H1 (cell line): ENCODE results near the gene NLN. TPM values are rescaled to one million over a fixed set of nuclear protein-coding genes. Genes with fewer than 3 reads are reported as not detected.

Experiments
- CTCF ChIA-PET: fragments of 300-600 bp; sonication (Branson Sonifier 250); formaldehyde crosslinking; loops from one replicate; lab custom pipeline; 2021; ENCODE audit not compliant: partially characterized antibody; lab: Charles Lee
- POLR2A ChIA-PET: fragments of 300-600 bp; sonication (Branson Sonifier 250); formaldehyde crosslinking; loops from one replicate; lab custom pipeline; 2021; ENCODE audit warnings: inconsistent platforms; ENCODE audit not compliant: partially characterized antibody; lab: Charles Lee
- DNase-seq, 2 experiments: peaks; one replicate each; pipeline versions ENCODE4 v3.0.0 to v3.0.0-alpha.2; 2010 to 2022; ENCODE audit warnings: low spot score in 2 of 2, low read depth in 1 of 2, mixed read lengths in 1 of 2
- FAIRE-seq: peaks from 2 replicates; lab custom pipeline; 2011; peaks lifted over from hg19 to GRCh38; lab: Jason Lieb, UNC
- H2AFZ ChIP-seq: 2 replicates; pipeline ENCODE4 v1.8.1; 2012; ENCODE audit warnings: low read length, inconsistent platforms
- H2AK5ac ChIP-seq: 2 replicates; pipeline ENCODE4 v1.6.1; 2013; ENCODE audit warnings: low read depth, low read length
- H2BK120ac ChIP-seq: replicated peaks from 2 replicates; pipeline ENCODE3; 2013; ENCODE audit warnings: low read depth, low read length, inconsistent platforms
- H2BK12ac ChIP-seq: 2 replicates; pipeline ENCODE4 v1.6.1; 2013; ENCODE audit warnings: low read depth, low read length
- H2BK15ac ChIP-seq: 2 replicates; pipeline ENCODE4 v1.6.1; 2013; ENCODE audit warnings: low read length
- H2BK20ac ChIP-seq: 2 replicates; pipeline ENCODE4 v1.6.1; 2013; ENCODE audit warnings: low read length
- H2BK5ac ChIP-seq: 2 replicates; pipeline ENCODE4 v1.6.1; 2013; ENCODE audit warnings: low read depth, low read length
- H3K14ac ChIP-seq: 2 replicates; pipeline ENCODE4 v1.6.1; 2013; ENCODE audit warnings: inconsistent platforms; ENCODE audit not compliant: insufficient read length
- H3K18ac ChIP-seq: 2 replicates; pipeline ENCODE4 v1.6.1; 2013; ENCODE audit warnings: low read length; ENCODE audit errors: extremely low read depth
- H3K23ac ChIP-seq: 2 replicates; pipeline ENCODE4 v1.6.1; 2013; ENCODE audit warnings: inconsistent platforms; ENCODE audit not compliant: insufficient read length
- H3K23me2 ChIP-seq: 2 replicates; pipeline ENCODE4 v1.6.1; 2013; ENCODE audit warnings: low read depth, low read length
- H3K27ac ChIP-seq: 2 replicates; pipeline ENCODE4 v1.6.1; 2011; ENCODE audit warnings: low read depth, low read length, inconsistent platforms
- H3K27me3 ChIP-seq, 4 experiments: replicated peaks in 1 of 4; 1 replicate in 1 of 4; 2 replicates in 3 of 4; pipeline versions ENCODE4 v1.6.1 to v1.8.1; 2011 to 2013; ENCODE audit warnings: low read length in 3 of 4, mild to moderate bottlenecking in 3 of 4, inconsistent platforms in 2 of 4, mixed read lengths in 2 of 4, moderate library complexity in 1 of 4; ENCODE audit not compliant: control insufficient read depth in 3 of 4, insufficient read depth in 3 of 4; ENCODE audit errors: extremely low read depth in 1 of 4
- H3K36me3 ChIP-seq, 4 experiments: 2 replicates each; pipeline versions ENCODE4 v1.6.1 to v1.8.1; 2011 to 2013; ENCODE audit warnings: mild to moderate bottlenecking in 4 of 4, low read length in 3 of 4, moderate library complexity in 2 of 4, control low read depth in 1 of 4, inconsistent platforms in 1 of 4; ENCODE audit not compliant: insufficient read depth in 4 of 4, control insufficient read depth in 2 of 4
- H3K4ac ChIP-seq: replicated peaks from 2 replicates; pipeline ENCODE3; 2013; ENCODE audit warnings: low read length, low read depth, mixed read lengths, inconsistent platforms; ENCODE audit not compliant: insufficient read length
- H3K4me1 ChIP-seq, 4 experiments: replicated peaks in 1 of 4; 1 replicate in 1 of 4; 2 replicates in 3 of 4; pipeline versions ENCODE4 v1.6.1 to v1.8.1; 2011 to 2013; ENCODE audit warnings: low read length in 3 of 4, inconsistent platforms in 2 of 4, mixed read lengths in 1 of 4; ENCODE audit not compliant: insufficient read depth in 4 of 4, control insufficient read depth in 3 of 4
- H3K4me2 ChIP-seq, 2 experiments: 2 replicates each; pipeline versions ENCODE4 v1.6.1 to v1.8.1; 2011 to 2013; ENCODE audit warnings: low read depth in 2 of 2, low read length in 2 of 2, control low read depth in 1 of 2, inconsistent platforms in 1 of 2, mild to moderate bottlenecking in 1 of 2; ENCODE audit not compliant: insufficient read depth in 1 of 2
- H3K4me3 ChIP-seq, 4 experiments: fragments of 200-600, 300-600 bp in 1 of 4; sonication (generic), shearing (Covaris generic), sonication (Bioruptor Twin) in 1 of 4; 2 replicates each; pipeline versions ENCODE4 v1.5.1 to v1.8.1; 2011 to 2016; ENCODE audit warnings: low read length in 4 of 4, low read depth in 3 of 4, control low read depth in 2 of 4, inconsistent platforms in 2 of 4, mild to moderate bottlenecking in 2 of 4, mixed read lengths in 1 of 4, moderate library complexity in 1 of 4; ENCODE audit not compliant: insufficient read depth in 2 of 4; ENCODE audit errors: extremely low read depth in 1 of 4
- H3K56ac ChIP-seq: replicated peaks from 2 replicates; pipeline ENCODE3; 2013; ENCODE audit warnings: low read depth, mild to moderate bottlenecking, mixed read lengths, low read length, inconsistent platforms; ENCODE audit not compliant: insufficient read length
- H3K79me1 ChIP-seq: 2 replicates; pipeline ENCODE4 v1.6.1; 2013; ENCODE audit warnings: low read depth, low read length, control low read depth
- H3K79me2 ChIP-seq, 2 experiments: 2 replicates each; pipeline versions ENCODE4 v1.6.1 to v1.8.1; 2012 to 2013; ENCODE audit warnings: low read length in 2 of 2, mild to moderate bottlenecking in 2 of 2, inconsistent platforms in 1 of 2; ENCODE audit not compliant: insufficient read depth in 2 of 2, control insufficient read depth in 1 of 2
- H3K9ac ChIP-seq, 4 experiments: replicated peaks in 1 of 4; 1 replicate in 1 of 4; 2 replicates in 3 of 4; pipeline versions ENCODE4 v1.6.1 to v1.8.1; 2011 to 2013; ENCODE audit warnings: low read depth in 3 of 4, low read length in 3 of 4, control low read depth in 2 of 4, mild to moderate bottlenecking in 2 of 4, moderate library complexity in 2 of 4, inconsistent platforms in 1 of 4; ENCODE audit errors: extremely low read depth in 1 of 4
- H3K9me3 ChIP-seq, 2 experiments: 2 replicates each; pipeline versions ENCODE4 v1.6.1 to v1.8.1; 2012 to 2013; ENCODE audit warnings: mild to moderate bottlenecking in 2 of 2, moderate library complexity in 2 of 2, control low read depth in 1 of 2, inconsistent platforms in 1 of 2, low read depth in 1 of 2, low read length in 1 of 2, mixed read lengths in 1 of 2; ENCODE audit not compliant: insufficient read depth in 2 of 2
- H4K20me1 ChIP-seq, 2 experiments: replicated peaks in 1 of 2; 2 replicates each; pipeline versions ENCODE3 to v1.8.1; 2011 to 2013; ENCODE audit warnings: inconsistent platforms in 2 of 2, low read length in 2 of 2, mild to moderate bottlenecking in 1 of 2; ENCODE audit not compliant: insufficient read depth in 2 of 2, control insufficient read depth in 1 of 2
- H4K5ac ChIP-seq: 2 replicates; pipeline ENCODE4 v1.6.1; 2013; ENCODE audit warnings: low read length, low read depth, mixed read lengths, inconsistent platforms; ENCODE audit not compliant: insufficient read length
- H4K8ac ChIP-seq: 2 replicates; pipeline ENCODE4 v1.8.0; 2013; ENCODE audit warnings: mild to moderate bottlenecking, moderate library complexity, low read length, inconsistent platforms; ENCODE audit not compliant: insufficient read depth; ENCODE audit errors: extremely low read depth
- H4K91ac ChIP-seq: replicated peaks from 2 replicates; pipeline ENCODE3; 2013; ENCODE audit warnings: low read length, mixed read lengths, inconsistent platforms; ENCODE audit not compliant: insufficient read length
- TEAD4 ChIP-seq: IDR thresholded peaks from 2 replicates; pipeline ENCODE4 v1.6.1; 2012; ENCODE audit warnings: low read depth, low read length, inconsistent platforms, mixed read lengths
- WGBS, 2 experiments: shearing (Covaris generic) in 1 of 2; methylation state at CpG; one replicate each; pipeline versions ENCODE4 v1.1.6 to v1.1.7; 2013 to 2015; ENCODE audit warnings: low lambda C conversion rate in 2 of 2, mixed read lengths in 2 of 2, inconsistent platforms in 1 of 2, low coverage in 1 of 2, missing lambda C conversion rate in 1 of 2; ENCODE audit not compliant: insufficient replicate concordance in 2 of 2, insufficient coverage in 1 of 2, insufficient read length in 1 of 2; ENCODE audit errors: extremely low coverage in 1 of 2, missing lambda C conversion rate in 1 of 2; 5-methylcytosine and 5-hydroxymethylcytosine counted together
- polyA plus RNA-seq, 7 experiments: library from polyadenylated mRNA; depleted of rRNA in 3 of 7; stranded (reverse) in 5 of 7; unstranded in 2 of 7; fragments of >200 nt in 5 of 7; fragments of 200-250 nt in 2 of 7; gene quantifications; 1 replicate in 5 of 7; 2 replicates in 1 of 7; 4 replicates in 1 of 7; pipeline versions ENCODE4 v1.2.1 to v1.2.3, GENCODE V29; 2011 to 2013; ENCODE audit warnings: missing spikeins in 2 of 7, mixed read lengths in 2 of 7
- total RNA-seq: library from RNA; stranded (reverse); fragmentation: NEBNext Ultra II Directional; extraction: Animal tissue kit (Norgen Biotek cat#: 25700); gene quantifications from 2 replicates; pipeline ENCODE4 v1.2.1, GENCODE V29; 2021

Gene NLN
- total and polyA plus RNA-seq, 2 of the 8 experiments (the other 6 are each of a cell fraction or from before 2014, with no cell fraction given): 46.7 to 192 TPM

- ChIA-PET POLR2A (no interaction called here), CTCF (interaction anchor here (1.1 to 1.4 kb wide), 2 partner anchors 9 to 17 kb away, joined by 3 to 5 read pairs; no protein-coding TSS in a partner anchor)
- Histone ChIP-seq H3K4me2 (no peak overlapping the region), H2AFZ (no peak overlapping the region), H3K56ac (no peak overlapping the region), H2BK20ac (no peak overlapping the region), H4K8ac (no peak overlapping the region), H2BK12ac (no peak overlapping the region), H3K23me2 (no peaks in the 10 kb centered on the region), H3K27me3 (no peaks in the 10 kb centered on the region), H3K4me3 (no peak overlapping the region), H3K79me1 (no peaks in the 10 kb centered on the region), H2BK120ac (no peak overlapping the region), H3K14ac (no peak overlapping the region), H3K18ac (no peak overlapping the region), H3K79me2 (no peaks in the 10 kb centered on the region), H3K23ac (no peak overlapping the region), H2BK5ac (no peak overlapping the region), H3K27ac (no peak overlapping the region), H2BK15ac (no peak overlapping the region), H4K5ac (no peak overlapping the region), H3K4me1 (no peaks in the 10 kb centered on the region), H3K4ac (no peak overlapping the region), H3K36me3 (no peaks in the 10 kb centered on the region), H3K9me3 (no peaks in the 10 kb centered on the region), H2AK5ac (no peak overlapping the region), H4K20me1 (no peaks in the 10 kb centered on the region), H4K91ac (no peak overlapping the region), H3K9ac (no peak overlapping the region)
- no peak for TF ChIP-seq TEAD4
- 79% methylated on average over 3 of the region's 3 CpGs; no CpG with 5 or more reads in 1 of the 2 experiments for WGBS, 2 experiments
- DNase-seq (no peak), FAIRE-seq (no peak)
These were observed 136.3 kb downstream of the NLN start for GRCh38 chr5:65858316-65858715.
